Testis (tissue), 2 donors: ENCODE measurements around the gene ALDH1A3.

Experiments used
- POLR2A ChIP-seq: fragments of 450-650 bp; IDR thresholded peaks from one replicate; pipeline ENCODE4 v1.6.1; 2017; ENCODE audit warnings: antibody characterized with exemption, mild to moderate bottlenecking, moderate library complexity
- TF ChIP-seq, protein P1 (sequence below), 3 experiments: fragments of 450-650 bp in 2 of 3; fragments of 200-600 bp in 1 of 3; sonication (generic) in 1 of 3; IDR thresholded peaks; one replicate each; pipeline ENCODE4 v1.5.1; 2016 to 2019; ENCODE audit warnings: antibody characterized with exemption in 3 of 3, mild to moderate bottlenecking in 2 of 3, moderate library complexity in 1 of 3

DNA sequence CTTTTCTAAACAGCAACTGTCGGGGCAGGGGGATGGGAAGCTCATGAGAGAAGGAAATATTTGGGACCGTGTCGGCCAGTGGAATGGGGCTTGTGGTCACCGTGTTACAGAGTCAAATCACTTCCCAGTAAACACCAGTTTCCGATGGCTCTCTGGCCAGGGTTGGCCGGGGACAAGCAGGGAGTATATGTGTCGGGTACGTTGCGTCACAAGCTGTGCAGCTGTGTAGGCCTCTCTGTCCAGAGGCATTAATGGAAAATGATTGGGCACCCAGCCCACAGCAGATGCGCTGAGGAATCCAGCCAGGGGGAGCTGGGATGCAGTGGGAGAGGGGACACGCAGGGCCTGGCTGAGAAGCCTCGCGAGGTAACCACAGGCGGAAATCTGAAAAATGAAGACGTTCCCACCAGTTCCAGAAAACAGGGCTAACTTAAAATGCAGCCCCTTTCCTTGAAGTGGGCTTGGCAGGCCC lies 15.8 kb upstream of the ALDH1A3 start:
- no peak for TF ChIP-seq POLR2A
- TF ChIP-seq, protein P1, sequence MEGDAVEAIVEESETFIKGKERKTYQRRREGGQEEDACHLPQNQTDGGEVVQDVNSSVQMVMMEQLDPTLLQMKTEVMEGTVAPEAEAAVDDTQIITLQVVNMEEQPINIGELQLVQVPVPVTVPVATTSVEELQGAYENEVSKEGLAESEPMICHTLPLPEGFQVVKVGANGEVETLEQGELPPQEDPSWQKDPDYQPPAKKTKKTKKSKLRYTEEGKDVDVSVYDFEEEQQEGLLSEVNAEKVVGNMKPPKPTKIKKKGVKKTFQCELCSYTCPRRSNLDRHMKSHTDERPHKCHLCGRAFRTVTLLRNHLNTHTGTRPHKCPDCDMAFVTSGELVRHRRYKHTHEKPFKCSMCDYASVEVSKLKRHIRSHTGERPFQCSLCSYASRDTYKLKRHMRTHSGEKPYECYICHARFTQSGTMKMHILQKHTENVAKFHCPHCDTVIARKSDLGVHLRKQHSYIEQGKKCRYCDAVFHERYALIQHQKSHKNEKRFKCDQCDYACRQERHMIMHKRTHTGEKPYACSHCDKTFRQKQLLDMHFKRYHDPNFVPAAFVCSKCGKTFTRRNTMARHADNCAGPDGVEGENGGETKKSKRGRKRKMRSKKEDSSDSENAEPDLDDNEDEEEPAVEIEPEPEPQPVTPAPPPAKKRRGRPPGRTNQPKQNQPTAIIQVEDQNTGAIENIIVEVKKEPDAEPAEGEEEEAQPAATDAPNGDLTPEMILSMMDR (IDR thresholded peaks at IDR 0.05), result no peak
